Upper lobe of right lung (tissue), 1 donor: Measurements from ENCODE around the gene MYO5A. TPM values are rescaled to one million over a fixed set of nuclear protein-coding genes. Genes with fewer than 3 reads are reported as not detected.
A peak's percentile ranks its signal among the peaks of the same experiment; 100 is the strongest.
"Not testable (repeated sequence)": the region's sequence is repeated elsewhere in the genome, so short reads cannot be mapped to it uniquely, and the experiment has no call there.

Experiments used
- ATAC-seq: fragments of 200-7000 bp; cut with Tn5 transposase; one replicate; pipeline ENCODE4 v1.9.1; 2020; ENCODE audit warnings: mild to moderate bottlenecking, moderate library complexity
- DNase-seq: peaks from one replicate; pipeline ENCODE4 v3.0.0-alpha.2; 2020
- H3K27ac ChIP-seq: fragments of 200-600 bp; one replicate; pipeline ENCODE4 v1.8.0; 2022
- H3K27me3 ChIP-seq: fragments of 200-600 bp; one replicate; pipeline ENCODE4 v1.8.0; 2022; ENCODE audit warnings: mild to moderate bottlenecking
- H3K36me3 ChIP-seq: fragments of 200-600 bp; one replicate; pipeline ENCODE4 v1.8.0; 2022
- H3K4me1 ChIP-seq: fragments of 200-600 bp; one replicate; pipeline ENCODE4 v1.8.0; 2022
- H3K4me3 ChIP-seq: fragments of 200-600 bp; one replicate; pipeline ENCODE4 v1.8.0; 2022; ENCODE audit warnings: mild to moderate bottlenecking
- H3K9me3 ChIP-seq: fragments of 200-600 bp; one replicate; pipeline ENCODE4 v1.8.0; 2022
- intact Hi-C: fragments of 100-400 bp; cut with DNase I; formaldehyde crosslinking; loops from one replicate; pipeline ENCODE4 v1.11.0; 2022
- total RNA-seq: library from RNA; stranded (reverse); fragmentation: NEBNext Ultra II Directional; extraction: Animal tissue kit (Norgen Biotek cat#: 25700); gene quantifications from one replicate; pipeline ENCODE4 v1.2.1, GENCODE V29; 2021
- TF ChIP-seq, protein P1 (sequence below): fragments of 200-600 bp; IDR thresholded peaks from one replicate; pipeline ENCODE4 v1.8.0; 2022; ENCODE audit warnings: antibody characterized with exemption
- donor health status: DM: no; HTN: yes; CAD: no; lungs with severe emphysema.

The MYO5A gene
- total RNA-seq, 1 donor from 2014 or later = 26.0 TPM

DNA sequence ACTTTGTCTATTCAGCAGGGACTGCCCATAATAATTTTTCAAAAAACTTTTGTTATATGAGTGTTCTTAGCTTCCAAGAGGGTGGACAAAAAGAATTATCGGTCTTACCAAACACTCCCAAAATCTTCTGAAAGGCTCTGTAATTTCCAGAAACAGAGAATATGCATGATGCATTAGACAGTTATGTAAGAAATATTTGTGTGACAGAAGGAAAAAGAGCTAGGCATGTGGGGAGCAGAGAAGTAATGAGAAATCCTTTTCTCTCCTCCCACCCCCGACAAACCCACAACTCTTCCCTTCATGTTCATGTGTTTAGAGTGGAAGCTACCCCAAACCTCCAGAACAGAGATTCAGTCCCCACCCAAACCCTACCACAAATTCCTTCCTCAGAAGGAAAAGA, 86.8 kb downstream of the MYO5A start:
- H3K27ac ChIP-seq = no peak overlapping the region
- H3K4me1 ChIP-seq = peaks cover 4% of the 10 kb centered on the region
- H3K4me3 ChIP-seq = no peak overlapping the region
- no peaks in the 10 kb centered on the region for H3K36me3 ChIP-seq
- H3K9me3 ChIP-seq = no peaks in the 10 kb centered on the region
- TF ChIP-seq, protein P1, sequence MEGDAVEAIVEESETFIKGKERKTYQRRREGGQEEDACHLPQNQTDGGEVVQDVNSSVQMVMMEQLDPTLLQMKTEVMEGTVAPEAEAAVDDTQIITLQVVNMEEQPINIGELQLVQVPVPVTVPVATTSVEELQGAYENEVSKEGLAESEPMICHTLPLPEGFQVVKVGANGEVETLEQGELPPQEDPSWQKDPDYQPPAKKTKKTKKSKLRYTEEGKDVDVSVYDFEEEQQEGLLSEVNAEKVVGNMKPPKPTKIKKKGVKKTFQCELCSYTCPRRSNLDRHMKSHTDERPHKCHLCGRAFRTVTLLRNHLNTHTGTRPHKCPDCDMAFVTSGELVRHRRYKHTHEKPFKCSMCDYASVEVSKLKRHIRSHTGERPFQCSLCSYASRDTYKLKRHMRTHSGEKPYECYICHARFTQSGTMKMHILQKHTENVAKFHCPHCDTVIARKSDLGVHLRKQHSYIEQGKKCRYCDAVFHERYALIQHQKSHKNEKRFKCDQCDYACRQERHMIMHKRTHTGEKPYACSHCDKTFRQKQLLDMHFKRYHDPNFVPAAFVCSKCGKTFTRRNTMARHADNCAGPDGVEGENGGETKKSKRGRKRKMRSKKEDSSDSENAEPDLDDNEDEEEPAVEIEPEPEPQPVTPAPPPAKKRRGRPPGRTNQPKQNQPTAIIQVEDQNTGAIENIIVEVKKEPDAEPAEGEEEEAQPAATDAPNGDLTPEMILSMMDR = no peak
- DNase-seq = no peak
- no peaks in the 10 kb centered on the region for H3K27me3 ChIP-seq
- intact Hi-C loops = no loop called here
- no peak for ATAC-seq

GRCh38 chr15:52440946-52441345, 87.7 kb downstream of the MYO5A start:
- DNase-seq = no peak
- no peak for ATAC-seq
- Histone ChIP-seq H3K36me3 (no peaks in the 10 kb centered on the region), H3K9me3 (no peaks in the 10 kb centered on the region), H3K4me3 (no peak overlapping the region), H3K27ac (no peak overlapping the region), H3K27me3 (no peaks in the 10 kb centered on the region), H3K4me1 (peaks cover 4% of the 10 kb centered on the region)
- TF ChIP-seq, protein P1 = no peak
- intact Hi-C loops = no loop called here

- Histone ChIP-seq H3K9me3 (no peaks in the 10 kb centered on the region), H3K4me3 (no peak overlapping the region), H3K27me3 (no peaks in the 10 kb centered on the region), H3K4me1 (peaks cover 4% of the 10 kb centered on the region), H3K27ac (no peak overlapping the region), H3K36me3 (no peaks in the 10 kb centered on the region)
- DNase-seq (no peak), ATAC-seq (no peak)
- intact Hi-C loops = no loop called here
- TF ChIP-seq, protein P1 = no peak
These were observed 88.3 kb downstream of the MYO5A start for GRCh38 chr15:52440414-52440813.

GRCh38 chr15:52439470-52439869, 89.2 kb downstream of the MYO5A start:
- ATAC-seq (no peak), DNase-seq (no peak)
- H3K27me3 ChIP-seq = no peaks in the 10 kb centered on the region
- H3K4me3 ChIP-seq = no peak overlapping the region
- TF ChIP-seq, protein P1 = no peak
- no peak overlapping the region for H3K27ac ChIP-seq
- intact Hi-C loops = no loop called here
- no peaks in the 10 kb centered on the region for H3K9me3 ChIP-seq
- H3K4me1 ChIP-seq = peaks cover 4% of the 10 kb centered on the region
- H3K36me3 ChIP-seq = no peaks in the 10 kb centered on the region

GRCh38 chr15:52439042-52439441, 89.6 kb downstream of the MYO5A start:
- ATAC-seq, H3K27me3 ChIP-seq, H3K9me3 ChIP-seq, H3K36me3 ChIP-seq, H3K4me3 ChIP-seq, H3K27ac ChIP-seq, H3K4me1 ChIP-seq, intact Hi-C loops, DNase-seq: not testable (repeated sequence)

DNA sequence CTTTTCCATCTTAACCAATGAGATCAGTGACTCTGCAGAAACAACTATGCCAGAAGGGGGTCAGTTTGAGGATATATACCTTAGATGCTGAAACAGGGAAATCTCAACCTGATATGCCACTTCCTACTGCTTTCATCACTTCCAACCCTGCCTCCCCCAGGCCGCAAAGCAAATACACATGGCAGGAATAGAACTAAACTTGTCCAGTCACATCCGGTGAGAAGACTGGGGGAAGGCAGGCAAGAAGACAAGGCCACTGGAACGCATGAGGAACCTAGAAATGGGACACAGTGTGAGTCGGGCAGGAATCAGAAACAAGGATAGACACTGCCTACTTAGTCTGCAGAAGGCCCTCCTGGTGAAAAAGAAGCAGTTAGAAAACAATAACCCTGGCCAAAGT, 90.6 kb downstream of the MYO5A start:
- no peak for DNase-seq
- peaks cover 4% of the 10 kb centered on the region for H3K4me1 ChIP-seq
- intact Hi-C loops = no loop called here
- H3K36me3 ChIP-seq = no peaks in the 10 kb centered on the region
- no peak overlapping the region for H3K4me3 ChIP-seq
- H3K9me3 ChIP-seq = no peaks in the 10 kb centered on the region
- TF ChIP-seq, protein P1 = no peak
- H3K27ac ChIP-seq = no peak overlapping the region
- no peaks in the 10 kb centered on the region for H3K27me3 ChIP-seq
- ATAC-seq = peak; percentile 83
